GM12892 (cell line): ENCODE measurements around the gene NOC2L.
"Not testable (repeated sequence)": the region's sequence is repeated elsewhere in the genome, so short reads cannot be mapped to it uniquely, and the experiment has no call there.

Experiments
- POLR2A ChIP-seq: IDR thresholded peaks from 2 replicates; pipeline ENCODE4 v1.6.1; 2011; ENCODE audit warnings: low read depth, low read length, control low read depth
- POLR2AphosphoS5 ChIP-seq: IDR thresholded peaks from 2 replicates; pipeline ENCODE4 v1.6.1; 2011; ENCODE audit warnings: low read depth, low read length, control low read depth
- TAF1 ChIP-seq: IDR thresholded peaks from 2 replicates; pipeline ENCODE4 v1.6.1; 2011; ENCODE audit warnings: low read depth, mild to moderate bottlenecking, control low read depth, low read length, borderline replicate concordance

- TF ChIP-seq POLR2A, POLR2AphosphoS5, TAF1: not testable (repeated sequence)
These were observed 35.5 kb upstream of the NOC2L start for GRCh38 chr1:994546-994945.
